CD4-positive, alpha-beta T cell (primary cell): ENCODE data around the gene TNRC18. TPM values are rescaled to one million over a fixed set of nuclear protein-coding genes. Genes with fewer than 3 reads are reported as not detected.

ENCODE experiments used
- ATAC-seq: fragments of 200-7000 bp; cut with Tn5 transposase; one replicate; pipeline ENCODE4 v1.10.0; 2022; ENCODE audit warnings: mild to moderate bottlenecking; ENCODE audit not compliant: poor library complexity
- CTCF ChIA-PET: fragments of 350-600 bp; sonication (Branson Sonifier 250); formaldehyde crosslinking; loops from one replicate; lab custom pipeline; 2021; ENCODE audit warnings: antibody characterized with exemption, inconsistent platforms; lab: Charles Lee
- POLR2A ChIA-PET: fragments of 350-600 bp; sonication (Branson Sonifier 250); formaldehyde crosslinking; loops from one replicate; lab custom pipeline; 2021; ENCODE audit warnings: antibody characterized with exemption, inconsistent platforms; lab: Charles Lee
- DNase-seq, 14 experiments: peaks; one replicate each; pipeline ENCODE4 v3.0.0-alpha.2; 2013 to 2020; ENCODE audit warnings: mixed read lengths in 2 of 14
- H3K27ac ChIP-seq, 2 donors: one replicate each; pipeline versions ENCODE4 v1.5.1 to v1.7.0; 2013; ENCODE audit warnings: low read length in 2 of 2, low read depth in 1 of 2, mild to moderate bottlenecking in 1 of 2
- H3K27me3 ChIP-seq, 2 experiments: 1 replicate in 1 of 2; 2 replicates in 1 of 2; pipeline versions ENCODE4 v1.6.1 to v1.7.0; 2013; ENCODE audit warnings: low read length in 2 of 2, control low read depth in 1 of 2, mild to moderate bottlenecking in 1 of 2, moderate library complexity in 1 of 2; ENCODE audit not compliant: insufficient read depth in 2 of 2, control insufficient read depth in 1 of 2
- H3K36me3 ChIP-seq: one replicate; pipeline ENCODE4 v1.6.1; 2013; ENCODE audit warnings: low read length, control low read depth; ENCODE audit not compliant: insufficient read depth
- H3K4me1 ChIP-seq: one replicate; pipeline ENCODE4 v1.6.1; 2013; ENCODE audit warnings: low read length, control low read depth; ENCODE audit not compliant: insufficient read depth
- H3K4me3 ChIP-seq: one replicate; pipeline ENCODE4 v1.5.1; 2013; ENCODE audit warnings: mild to moderate bottlenecking, low read length, moderate library complexity
- H3K9me3 ChIP-seq, 2 experiments: 1 replicate in 1 of 2; 2 replicates in 1 of 2; pipeline versions ENCODE4 v1.6.1 to v1.7.0; 2013; ENCODE audit warnings: low read length in 2 of 2, mild to moderate bottlenecking in 2 of 2, control low read depth in 1 of 2, moderate library complexity in 1 of 2; ENCODE audit not compliant: control insufficient read depth in 1 of 2, insufficient read depth in 1 of 2
- H3K27ac Mint-ChIP-seq: one replicate; pipeline ENCODE4 v1.8.0; 2020; ENCODE audit warnings: mixed read lengths
- H3K27me3 Mint-ChIP-seq: one replicate; pipeline ENCODE4 v1.8.0; 2021; ENCODE audit warnings: mixed read lengths
- H3K36me3 Mint-ChIP-seq: one replicate; pipeline ENCODE4 v1.8.0; 2021; ENCODE audit warnings: low read depth, mixed read lengths
- H3K4me1 Mint-ChIP-seq: one replicate; pipeline ENCODE4 v1.8.0; 2021; ENCODE audit warnings: low read depth, mixed read lengths
- H3K4me3 Mint-ChIP-seq: one replicate; pipeline ENCODE4 v1.8.0; 2020; ENCODE audit warnings: mild to moderate bottlenecking, mixed read lengths
- H3K9me3 Mint-ChIP-seq: one replicate; pipeline ENCODE4 v1.8.0; 2020; ENCODE audit warnings: mixed read lengths
- intact Hi-C, 2 experiments: fragments of 100-400 bp; cut with DNase I in 1 of 2; cut with micrococcal nuclease in 1 of 2; formaldehyde crosslinking; loops; one replicate each; pipeline versions ENCODE4 v1.15.1 to v1.9.0; 2023 to 2025; cut with DNase I, micrococcal nuclease
- total RNA-seq, 174 experiments: library from RNA in 2 of 174; stranded (reverse) in 2 of 174; gene quantifications; one replicate each; pipeline ENCODE4 v1.2.3 and lab custom pipeline; 2021 to 2026
- TF ChIP-seq, protein P1 (sequence below): fragments of 200-600 bp; IDR thresholded peaks from one replicate; pipeline ENCODE4 v1.8.0; 2022; ENCODE audit warnings: antibody characterized with exemption, mild to moderate bottlenecking

Gene TNRC18
- total RNA-seq, 2 experiments from 2014 or later: 69.9 TPM

DNA sequence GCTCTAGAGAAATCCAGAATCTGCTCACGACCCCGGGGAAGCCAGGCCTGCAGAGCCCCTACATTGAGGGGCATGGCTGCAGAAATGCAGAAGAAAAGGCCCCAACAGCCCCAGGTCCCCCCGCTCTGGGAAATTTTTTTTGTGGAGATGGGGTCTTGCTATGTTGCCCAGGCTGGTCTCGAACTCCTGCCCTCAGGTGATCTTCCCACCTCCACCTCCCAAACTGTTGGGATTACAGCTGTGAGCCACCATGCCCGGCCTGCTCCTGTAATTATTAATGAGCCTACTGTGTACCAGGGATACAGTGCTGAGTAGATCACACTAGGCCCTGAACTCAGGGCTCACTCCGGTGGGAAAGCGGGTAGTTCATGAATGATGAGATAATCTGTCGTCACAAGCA lies 29.9 kb downstream of the TNRC18 start:
- H3K4me3 Mint-ChIP-seq: peak overlapping the region; percentile 65
- no peaks in the 10 kb centered on the region for H3K27me3 Mint-ChIP-seq
- Histone ChIP-seq H3K4me3 (no peak overlapping the region), H3K36me3 (peaks cover 49% of the 10 kb centered on the region), H3K9me3 (no peaks in the 10 kb centered on the region), H3K27ac (no peak overlapping the region), H3K27me3 (no peaks in the 10 kb centered on the region), H3K4me1 (peaks cover 57% of the 10 kb centered on the region)
- ATAC-seq: no peak
- no peaks in the 10 kb centered on the region for H3K9me3 Mint-ChIP-seq
- intact Hi-C loops: loop anchor here (10.0 kb wide), 2 partner anchors 301 to 311 kb away; no protein-coding TSS in a partner anchor
- POLR2A ChIA-PET: no interaction called here
- no peak overlapping the region for H3K27ac Mint-ChIP-seq
- CTCF ChIA-PET: no interaction called here
- DNase-seq: no peak
- H3K36me3 Mint-ChIP-seq: peaks cover 53% of the 10 kb centered on the region
- H3K4me1 Mint-ChIP-seq: peaks cover 25% of the 10 kb centered on the region
- TF ChIP-seq, protein P1, sequence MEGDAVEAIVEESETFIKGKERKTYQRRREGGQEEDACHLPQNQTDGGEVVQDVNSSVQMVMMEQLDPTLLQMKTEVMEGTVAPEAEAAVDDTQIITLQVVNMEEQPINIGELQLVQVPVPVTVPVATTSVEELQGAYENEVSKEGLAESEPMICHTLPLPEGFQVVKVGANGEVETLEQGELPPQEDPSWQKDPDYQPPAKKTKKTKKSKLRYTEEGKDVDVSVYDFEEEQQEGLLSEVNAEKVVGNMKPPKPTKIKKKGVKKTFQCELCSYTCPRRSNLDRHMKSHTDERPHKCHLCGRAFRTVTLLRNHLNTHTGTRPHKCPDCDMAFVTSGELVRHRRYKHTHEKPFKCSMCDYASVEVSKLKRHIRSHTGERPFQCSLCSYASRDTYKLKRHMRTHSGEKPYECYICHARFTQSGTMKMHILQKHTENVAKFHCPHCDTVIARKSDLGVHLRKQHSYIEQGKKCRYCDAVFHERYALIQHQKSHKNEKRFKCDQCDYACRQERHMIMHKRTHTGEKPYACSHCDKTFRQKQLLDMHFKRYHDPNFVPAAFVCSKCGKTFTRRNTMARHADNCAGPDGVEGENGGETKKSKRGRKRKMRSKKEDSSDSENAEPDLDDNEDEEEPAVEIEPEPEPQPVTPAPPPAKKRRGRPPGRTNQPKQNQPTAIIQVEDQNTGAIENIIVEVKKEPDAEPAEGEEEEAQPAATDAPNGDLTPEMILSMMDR: no peak

DNA sequence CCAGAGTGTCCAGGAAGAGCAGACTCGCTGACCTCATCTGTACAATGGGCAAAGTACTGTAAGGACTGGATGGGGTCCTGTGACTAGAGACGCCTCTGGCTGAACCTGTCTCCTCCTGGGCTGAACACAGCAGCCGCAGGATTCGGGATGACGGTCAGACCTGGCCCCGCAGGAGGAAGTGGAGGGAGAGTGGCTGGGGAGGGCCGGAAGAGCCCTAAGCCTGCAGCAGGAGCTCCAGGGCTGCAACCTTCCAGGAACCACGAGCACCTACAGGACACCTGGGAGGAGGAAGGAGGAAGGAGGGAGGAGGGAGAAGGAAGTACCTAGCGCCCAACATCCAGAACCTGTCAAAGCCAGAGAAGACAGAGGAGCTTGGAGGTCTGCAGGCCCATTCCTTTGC lies 30.3 kb downstream of the TNRC18 start:
- POLR2A ChIA-PET: no interaction called here
- Histone ChIP-seq H3K4me3 (no peak overlapping the region), H3K27ac (no peak overlapping the region), H3K27me3 (no peaks in the 10 kb centered on the region), H3K36me3 (peaks cover 49% of the 10 kb centered on the region), H3K4me1 (peaks cover 57% of the 10 kb centered on the region), H3K9me3 (no peaks in the 10 kb centered on the region)
- Mint-ChIP-seq H3K9me3 (no peaks in the 10 kb centered on the region), H3K36me3 (peaks cover 53% of the 10 kb centered on the region), H3K27me3 (no peaks in the 10 kb centered on the region), H3K27ac (no peak overlapping the region), H3K4me3 (peak overlapping the region; percentile 73), H3K4me1 (peaks cover 25% of the 10 kb centered on the region)
- intact Hi-C loops: loop anchor here (10.0 kb wide), 2 partner anchors 301 to 311 kb away; no protein-coding TSS in a partner anchor
- ATAC-seq (no peak), DNase-seq (no peak)
- TF ChIP-seq, protein P1: no peak
- CTCF ChIA-PET: no interaction called here

- H3K36me3 ChIP-seq: peaks cover 67% of the 10 kb centered on the region
- Mint-ChIP-seq H3K27me3 (no peaks in the 10 kb centered on the region), H3K27ac (no peak overlapping the region), H3K4me3 (no peak overlapping the region), H3K4me1 (peaks cover 12% of the 10 kb centered on the region), H3K9me3 (no peaks in the 10 kb centered on the region), H3K36me3 (peaks cover 50% of the 10 kb centered on the region)
- TF ChIP-seq, protein P1: no peak
- DNase-seq (no peak), ATAC-seq (no peak)
- H3K4me1 ChIP-seq: peaks cover 42% of the 10 kb centered on the region
- no peaks in the 10 kb centered on the region for H3K27me3 ChIP-seq
- no peaks in the 10 kb centered on the region for H3K9me3 ChIP-seq
- CTCF ChIA-PET: no interaction called here
- H3K4me3 ChIP-seq: no peak overlapping the region
- POLR2A ChIA-PET: no interaction called here
- no peak overlapping the region for H3K27ac ChIP-seq
- intact Hi-C loops: loop anchor here (10.0 kb wide), 2 partner anchors 304 to 314 kb away; no protein-coding TSS in a partner anchor
Observed at GRCh38 chr7:5390918-5391317, 32.7 kb downstream of the TNRC18 start.
